ENCODE measurements around the gene SDHB. TPM values are rescaled to one million over a fixed set of nuclear protein-coding genes. Genes with fewer than 3 reads are reported as not detected.

Gene SDHB
- total and polyA plus RNA-seq, 2 of the 13 experiments (the other 11 are each of a cell fraction or from before 2014, with no cell fraction given), result 136 to 142 TPM

DNA sequence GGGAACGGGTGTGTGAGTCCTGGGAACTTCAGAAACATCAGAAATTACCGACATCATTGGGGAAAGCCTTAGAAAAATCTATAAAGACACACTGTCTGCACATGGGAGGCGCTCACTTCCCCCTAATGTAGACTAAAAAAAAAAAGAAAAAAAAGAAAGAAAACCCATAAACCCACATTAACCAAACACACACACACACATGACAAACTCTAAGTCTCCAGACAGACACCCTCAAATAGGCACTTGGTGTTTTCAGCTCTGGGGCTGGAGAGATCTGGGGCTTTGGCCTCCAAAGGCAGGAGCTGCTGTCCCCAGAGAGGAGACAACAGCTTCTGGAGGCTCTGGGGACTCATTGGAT lies 13.2 kb upstream of the SDHB start:
- BruUV-seq (replicated peaks), result no TSS peak
- ChIA-PET CTCF (ENCODE audit: low intra/inter-chr PET ratio, low total read pairs) (no interaction called here), POLR2A (no interaction called here)
- H3K4me2 ChIP-seq (ENCODE audit: low read depth, low read length), result no peak overlapping the region
- H3K27ac ChIP-seq (ENCODE audit: extremely low read length, insufficient read depth, low read length), result no peak overlapping the region
- H3K4me1 ChIP-seq (ENCODE audit: insufficient read depth, low read length), result no peaks in the 10 kb centered on the region
- intact Hi-C loops (cut with micrococcal nuclease; ENCODE audit: unreplicated experiment), result no loop called here
- no peaks in the 10 kb centered on the region for H4K20me1 ChIP-seq (ENCODE audit: insufficient read depth, low read length)
- H3K9ac ChIP-seq (ENCODE audit: insufficient read depth, low read depth, low read length), result no peak overlapping the region
- ATAC-seq (no peak), DNase-seq (ENCODE audit: low spot score) (no peak), FAIRE-seq (no peak)
- no peaks in the 10 kb centered on the region for H3K9me3 ChIP-seq (ENCODE audit: low read length)
- H2AFZ ChIP-seq (ENCODE audit: low read length), result no peak overlapping the region
- H3K36me3 ChIP-seq (replicated peaks in 1 of 2; ENCODE audit: control insufficient read depth in 1 of 2, insufficient read depth in 2 of 2, low read length in 2 of 2), result no peaks in the 10 kb centered on the region
- no peaks in the 10 kb centered on the region; a peak in 2 of 5 replicates for H3K27me3 ChIP-seq (ENCODE audit: control insufficient read depth in 1 of 2, insufficient read depth in 2 of 2, low read length in 2 of 2)
- in situ Hi-C loops (cut with HindIII; ENCODE audit: extremely low pct_ligation_motif_present, low pct_unique_long_range_greater_than_20kb), result no loop called here
- H3K4me3 ChIP-seq (replicated peaks in 1 of 3; ENCODE audit: insufficient read depth in 1 of 3, low read depth in 2 of 3, low read length in 3 of 3), result no peak overlapping the region
- H3K79me2 ChIP-seq (ENCODE audit: insufficient read depth, low read length), result no peaks in the 10 kb centered on the region
- WGBS (ENCODE audit: low lambda C conversion rate), result 29% methylated on average over 3 of the region's 3 CpGs
- TF ChIP-seq ZNF569 (CRISPR knock-in tag; IDR thresholded peaks at IDR 0.05; ENCODE audit: borderline replicate concordance), result no peak
- no peak for TF ChIP-seq MTA1 (CRISPR knock-in tag; IDR thresholded peaks at IDR 0.05; ENCODE audit: borderline replicate concordance)
- TF ChIP-seq, protein P1, sequence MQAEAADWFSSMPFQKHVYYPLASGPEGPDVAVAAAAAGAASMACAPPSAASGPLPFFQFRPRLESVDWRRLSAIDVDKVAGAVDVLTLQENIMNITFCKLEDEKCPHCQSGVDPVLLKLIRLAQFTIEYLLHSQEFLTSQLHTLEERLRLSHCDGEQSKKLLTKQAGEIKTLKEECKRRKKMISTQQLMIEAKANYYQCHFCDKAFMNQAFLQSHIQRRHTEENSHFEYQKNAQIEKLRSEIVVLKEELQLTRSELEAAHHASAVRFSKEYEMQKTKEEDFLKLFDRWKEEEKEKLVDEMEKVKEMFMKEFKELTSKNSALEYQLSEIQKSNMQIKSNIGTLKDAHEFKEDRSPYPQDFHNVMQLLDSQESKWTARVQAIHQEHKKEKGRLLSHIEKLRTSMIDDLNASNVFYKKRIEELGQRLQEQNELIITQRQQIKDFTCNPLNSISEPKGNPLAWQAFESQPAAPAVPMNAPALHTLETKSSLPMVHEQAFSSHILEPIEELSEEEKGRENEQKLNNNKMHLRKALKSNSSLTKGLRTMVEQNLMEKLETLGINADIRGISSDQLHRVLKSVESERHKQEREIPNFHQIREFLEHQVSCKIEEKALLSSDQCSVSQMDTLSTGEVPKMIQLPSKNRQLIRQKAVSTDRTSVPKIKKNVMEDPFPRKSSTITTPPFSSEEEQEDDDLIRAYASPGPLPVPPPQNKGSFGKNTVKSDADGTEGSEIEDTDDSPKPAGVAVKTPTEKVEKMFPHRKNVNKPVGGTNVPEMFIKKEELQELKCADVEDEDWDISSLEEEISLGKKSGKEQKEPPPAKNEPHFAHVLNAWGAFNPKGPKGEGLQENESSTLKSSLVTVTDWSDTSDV (CRISPR knock-in tag; IDR thresholded peaks at IDR 0.05), result no peak
- TF ChIP-seq, protein P2, sequence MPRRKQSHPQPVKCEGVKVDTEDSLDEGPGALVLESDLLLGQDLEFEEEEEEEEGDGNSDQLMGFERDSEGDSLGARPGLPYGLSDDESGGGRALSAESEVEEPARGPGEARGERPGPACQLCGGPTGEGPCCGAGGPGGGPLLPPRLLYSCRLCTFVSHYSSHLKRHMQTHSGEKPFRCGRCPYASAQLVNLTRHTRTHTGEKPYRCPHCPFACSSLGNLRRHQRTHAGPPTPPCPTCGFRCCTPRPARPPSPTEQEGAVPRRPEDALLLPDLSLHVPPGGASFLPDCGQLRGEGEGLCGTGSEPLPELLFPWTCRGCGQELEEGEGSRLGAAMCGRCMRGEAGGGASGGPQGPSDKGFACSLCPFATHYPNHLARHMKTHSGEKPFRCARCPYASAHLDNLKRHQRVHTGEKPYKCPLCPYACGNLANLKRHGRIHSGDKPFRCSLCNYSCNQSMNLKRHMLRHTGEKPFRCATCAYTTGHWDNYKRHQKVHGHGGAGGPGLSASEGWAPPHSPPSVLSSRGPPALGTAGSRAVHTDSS (CRISPR knock-in tag; conservative IDR thresholded peaks at IDR 0.05), result no peak
- TF ChIP-seq SNAPC2 (CRISPR knock-in tag; IDR thresholded peaks at IDR 0.05), result no peak
- TF ChIP-seq, protein P3, sequence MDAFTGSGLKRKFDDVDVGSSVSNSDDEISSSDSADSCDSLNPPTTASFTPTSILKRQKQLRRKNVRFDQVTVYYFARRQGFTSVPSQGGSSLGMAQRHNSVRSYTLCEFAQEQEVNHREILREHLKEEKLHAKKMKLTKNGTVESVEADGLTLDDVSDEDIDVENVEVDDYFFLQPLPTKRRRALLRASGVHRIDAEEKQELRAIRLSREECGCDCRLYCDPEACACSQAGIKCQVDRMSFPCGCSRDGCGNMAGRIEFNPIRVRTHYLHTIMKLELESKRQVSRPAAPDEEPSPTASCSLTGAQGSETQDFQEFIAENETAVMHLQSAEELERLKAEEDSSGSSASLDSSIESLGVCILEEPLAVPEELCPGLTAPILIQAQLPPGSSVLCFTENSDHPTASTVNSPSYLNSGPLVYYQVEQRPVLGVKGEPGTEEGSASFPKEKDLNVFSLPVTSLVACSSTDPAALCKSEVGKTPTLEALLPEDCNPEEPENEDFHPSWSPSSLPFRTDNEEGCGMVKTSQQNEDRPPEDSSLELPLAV (CRISPR knock-in tag; conservative IDR thresholded peaks at IDR 0.05; ENCODE audit: low read depth), result no peak
- TF ChIP-seq ZNF781 (CRISPR knock-in tag; IDR thresholded peaks at IDR 0.05; ENCODE audit: borderline replicate concordance, not compliant biosample characterization), result no peak
- TF ChIP-seq, protein P4, sequence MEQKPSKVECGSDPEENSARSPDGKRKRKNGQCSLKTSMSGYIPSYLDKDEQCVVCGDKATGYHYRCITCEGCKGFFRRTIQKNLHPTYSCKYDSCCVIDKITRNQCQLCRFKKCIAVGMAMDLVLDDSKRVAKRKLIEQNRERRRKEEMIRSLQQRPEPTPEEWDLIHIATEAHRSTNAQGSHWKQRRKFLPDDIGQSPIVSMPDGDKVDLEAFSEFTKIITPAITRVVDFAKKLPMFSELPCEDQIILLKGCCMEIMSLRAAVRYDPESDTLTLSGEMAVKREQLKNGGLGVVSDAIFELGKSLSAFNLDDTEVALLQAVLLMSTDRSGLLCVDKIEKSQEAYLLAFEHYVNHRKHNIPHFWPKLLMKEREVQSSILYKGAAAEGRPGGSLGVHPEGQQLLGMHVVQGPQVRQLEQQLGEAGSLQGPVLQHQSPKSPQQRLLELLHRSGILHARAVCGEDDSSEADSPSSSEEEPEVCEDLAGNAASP (CRISPR knock-in tag; IDR thresholded peaks at IDR 0.05; ENCODE audit: borderline replicate concordance), result no peak
- no peak for TF ChIP-seq FOXA1 (IDR thresholded peaks at IDR 0.05)
- TF ChIP-seq FOXA1 (CRISPR knock-in tag; IDR thresholded peaks at IDR 0.05), result no peak
- TF ChIP-seq ZNF607 (CRISPR knock-in tag; IDR thresholded peaks at IDR 0.05; ENCODE audit: borderline replicate concordance), result no peak
- no peak for TF ChIP-seq ZNF629 (CRISPR knock-in tag; conservative IDR thresholded peaks at IDR 0.05)
- no peak for TF ChIP-seq ARNT2 (CRISPR knock-in tag; IDR thresholded peaks at IDR 0.05; ENCODE audit: low read depth)
- no peak for TF ChIP-seq PPARG (CRISPR knock-in tag; conservative IDR thresholded peaks at IDR 0.05)
- no peak for TF ChIP-seq ADNP (CRISPR knock-in tag; IDR thresholded peaks at IDR 0.05)
- no peak for TF ChIP-seq PCBP2 (optimal IDR thresholded peaks at IDR 0.05; ENCODE audit: low read depth, low read length, poor library complexity, severe bottlenecking)
- TF ChIP-seq U2AF2 (IDR thresholded peaks at IDR 0.05; ENCODE audit: low read depth, low read length), result no peak
- TF ChIP-seq, protein P5, sequence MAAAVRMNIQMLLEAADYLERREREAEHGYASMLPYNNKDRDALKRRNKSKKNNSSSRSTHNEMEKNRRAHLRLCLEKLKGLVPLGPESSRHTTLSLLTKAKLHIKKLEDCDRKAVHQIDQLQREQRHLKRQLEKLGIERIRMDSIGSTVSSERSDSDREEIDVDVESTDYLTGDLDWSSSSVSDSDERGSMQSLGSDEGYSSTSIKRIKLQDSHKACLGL (CRISPR knock-in tag; IDR thresholded peaks at IDR 0.05), result no peak

All from HepG2 (cell line).